22Rv1 (cell line): Measurements from ENCODE around the gene HTR2B.

Experiments used
- H3K27ac ChIP-seq: fragments of 450-650 bp; 2 replicates; pipeline ENCODE4 v1.5.1; 2017
- CTCF ChIP-seq: fragments of 450-650 bp; IDR thresholded peaks from 2 replicates; pipeline ENCODE4 v1.5.1; 2017; ENCODE audit warnings: mild to moderate bottlenecking
- ZFX ChIP-seq: fragments of 450-650 bp; IDR thresholded peaks from 2 replicates; pipeline ENCODE4 v1.6.1; 2017; ENCODE audit warnings: antibody characterized with exemption, borderline replicate concordance

The HTR2B gene

DNA sequence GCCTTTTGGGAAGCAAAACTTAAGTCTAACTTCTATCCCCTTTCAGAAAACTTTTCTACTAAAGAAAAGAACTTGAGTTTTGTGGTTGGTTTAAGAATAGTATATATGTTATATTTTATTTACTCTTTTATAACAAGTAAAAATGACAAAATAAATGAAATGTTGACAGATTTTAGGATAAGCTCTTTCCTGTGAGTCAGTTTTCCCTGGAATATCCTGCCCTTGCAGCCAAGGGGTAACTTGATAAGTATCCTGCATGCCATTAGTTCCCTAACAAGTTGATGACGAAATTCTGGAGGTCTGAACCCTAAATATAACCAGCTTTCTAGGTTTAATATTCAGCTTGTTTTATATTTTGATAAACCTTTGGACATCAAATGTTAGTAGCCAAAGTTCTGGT is 7.3 kb upstream of the HTR2B start:
- no peak overlapping the region for H3K27ac ChIP-seq
- TF ChIP-seq CTCF (no peak), ZFX (no peak)

DNA sequence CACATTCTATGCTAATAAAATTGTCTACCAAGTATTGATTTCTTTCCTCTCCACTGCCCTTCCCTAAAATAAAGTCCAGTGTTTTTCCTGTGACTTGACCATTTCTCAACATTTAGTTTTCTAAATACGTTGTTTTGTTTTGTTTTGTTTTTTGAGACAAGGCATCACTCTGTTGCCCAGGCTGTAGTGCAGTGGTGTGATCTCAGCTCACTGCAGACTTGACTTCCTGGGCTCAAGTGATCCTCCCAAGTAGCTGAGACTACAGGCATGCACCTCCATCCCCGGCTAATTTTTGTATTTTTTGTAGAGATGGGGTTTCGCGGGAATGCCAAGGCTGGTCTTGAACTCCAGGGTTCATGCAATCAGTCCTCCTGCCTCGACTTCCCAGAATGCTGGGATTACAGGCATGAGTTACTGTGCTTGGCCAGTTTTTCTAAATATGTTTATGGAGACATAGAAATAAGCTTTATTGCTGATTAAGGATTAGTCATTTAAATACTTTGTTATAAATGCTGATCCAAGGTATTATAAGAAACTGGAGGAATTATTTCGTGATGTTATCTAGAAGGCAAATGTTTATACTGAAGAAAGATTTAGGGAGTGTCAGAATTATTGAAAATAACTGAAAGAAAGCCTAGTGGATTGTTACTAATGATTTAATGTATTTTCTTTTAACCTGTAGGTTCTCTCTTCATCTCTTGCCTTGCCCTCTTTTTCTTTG is 5.7 kb upstream of the HTR2B start:
- no peak overlapping the region for H3K27ac ChIP-seq
- no peak for TF ChIP-seq ZFX
- no peak for TF ChIP-seq CTCF

DNA sequence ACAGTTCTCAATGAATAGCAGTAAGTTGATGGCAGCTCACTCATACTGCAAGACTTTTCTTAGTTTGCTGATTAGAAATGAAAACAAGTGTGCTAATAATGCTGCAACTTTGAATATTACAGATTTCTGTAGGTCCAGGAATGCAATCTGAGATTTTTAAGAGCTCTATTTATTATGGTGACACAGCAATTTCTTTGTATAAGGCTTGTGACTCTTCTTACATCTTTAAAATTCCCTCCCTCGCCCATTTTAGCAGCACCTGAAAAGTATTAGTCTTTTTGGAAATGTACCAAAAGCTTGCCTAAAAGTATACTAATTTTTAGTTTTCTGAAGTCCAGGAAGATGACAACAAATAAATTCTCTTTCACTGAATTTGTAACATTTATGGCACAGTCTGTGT is 4.4 kb upstream of the HTR2B start:
- no peak overlapping the region for H3K27ac ChIP-seq
- TF ChIP-seq CTCF (no peak), ZFX (no peak)

GRCh38 chr2:231128541-231128940 is 3.7 kb upstream of the HTR2B start:
- H3K27ac ChIP-seq = no peak overlapping the region
- TF ChIP-seq ZFX (no peak), CTCF (no peak)

GRCh38 chr2:231127936-231128335 is 3.1 kb upstream of the HTR2B start:
- no peak for TF ChIP-seq CTCF
- no peak for TF ChIP-seq ZFX
- no peak overlapping the region for H3K27ac ChIP-seq

DNA sequence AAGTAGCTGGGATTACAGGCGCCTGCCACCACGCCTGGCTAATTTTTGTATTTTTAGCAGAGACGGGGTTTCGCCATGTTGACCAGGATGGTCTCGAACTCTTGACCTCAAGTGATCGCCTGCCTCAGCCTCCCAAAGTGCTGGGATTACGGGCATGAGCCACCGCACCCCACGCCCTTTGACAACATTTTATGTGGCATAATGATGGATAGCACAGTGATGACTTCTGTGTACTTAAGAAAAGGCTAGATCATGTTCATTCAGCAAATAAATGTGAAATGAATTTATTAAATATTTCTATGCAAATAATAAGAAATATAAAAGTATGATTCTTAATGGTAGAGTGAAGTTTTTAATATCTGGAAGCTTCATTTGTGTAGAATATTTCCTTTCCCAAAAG is 2.6 kb upstream of the HTR2B start:
- no peak overlapping the region for H3K27ac ChIP-seq
- TF ChIP-seq CTCF (no peak), ZFX (no peak)

GRCh38 chr2:231126123-231126522 is 1.3 kb upstream of the HTR2B start:
- H3K27ac ChIP-seq = no peak overlapping the region
- TF ChIP-seq CTCF (no peak), ZFX (no peak)
